ENCODE data around the gene C20orf96.
"Not testable (repeated sequence)": the region's sequence is repeated elsewhere in the genome, so short reads cannot be mapped to it uniquely, and the experiment has no call there.

C20orf96 gene

DNA sequence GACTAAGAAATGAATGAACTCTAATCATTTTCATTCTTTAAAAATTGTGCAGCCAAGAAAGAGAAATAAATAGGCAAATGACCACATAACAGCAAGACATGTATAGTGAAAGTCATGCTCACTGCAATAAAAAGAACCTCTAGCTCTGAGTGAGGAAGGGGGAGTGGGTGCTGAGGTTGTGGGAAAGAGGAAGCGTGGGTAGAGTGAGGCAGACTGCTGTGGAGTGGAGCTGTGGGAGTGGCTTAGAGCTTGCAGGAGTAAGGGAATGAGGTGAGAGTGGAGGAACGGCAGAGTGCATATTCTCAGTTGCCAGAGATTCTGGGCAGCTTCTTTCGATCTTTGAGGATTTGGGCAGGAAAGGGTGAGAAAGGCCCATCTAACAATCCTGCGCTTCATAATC lies 53.1 kb downstream of the C20orf96 start:
- DNase-seq (ENCODE audit: low spot score) = peak; percentile 74

DNA sequence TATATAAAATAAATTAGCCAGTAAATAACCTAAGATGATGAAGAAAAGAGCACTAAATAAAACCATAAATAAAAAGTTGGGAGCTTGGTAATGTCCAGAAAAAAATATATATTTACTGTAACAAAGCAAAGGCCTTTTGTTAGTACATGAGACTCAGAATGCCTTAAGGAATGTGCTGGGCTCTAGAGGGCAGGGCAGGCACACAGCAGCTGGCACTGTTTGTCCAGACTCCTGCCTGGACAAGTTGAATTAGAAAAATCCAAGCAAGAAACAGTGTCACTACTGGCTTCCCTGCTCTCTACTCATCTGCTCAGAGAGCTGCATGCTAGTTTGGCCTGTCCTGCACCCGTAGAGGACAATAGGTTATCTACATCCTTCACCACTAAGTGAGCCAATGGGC lies 54.7 kb downstream of the C20orf96 start:
- peak; percentile 44 for DNase-seq (ENCODE audit: low spot score)

DNA sequence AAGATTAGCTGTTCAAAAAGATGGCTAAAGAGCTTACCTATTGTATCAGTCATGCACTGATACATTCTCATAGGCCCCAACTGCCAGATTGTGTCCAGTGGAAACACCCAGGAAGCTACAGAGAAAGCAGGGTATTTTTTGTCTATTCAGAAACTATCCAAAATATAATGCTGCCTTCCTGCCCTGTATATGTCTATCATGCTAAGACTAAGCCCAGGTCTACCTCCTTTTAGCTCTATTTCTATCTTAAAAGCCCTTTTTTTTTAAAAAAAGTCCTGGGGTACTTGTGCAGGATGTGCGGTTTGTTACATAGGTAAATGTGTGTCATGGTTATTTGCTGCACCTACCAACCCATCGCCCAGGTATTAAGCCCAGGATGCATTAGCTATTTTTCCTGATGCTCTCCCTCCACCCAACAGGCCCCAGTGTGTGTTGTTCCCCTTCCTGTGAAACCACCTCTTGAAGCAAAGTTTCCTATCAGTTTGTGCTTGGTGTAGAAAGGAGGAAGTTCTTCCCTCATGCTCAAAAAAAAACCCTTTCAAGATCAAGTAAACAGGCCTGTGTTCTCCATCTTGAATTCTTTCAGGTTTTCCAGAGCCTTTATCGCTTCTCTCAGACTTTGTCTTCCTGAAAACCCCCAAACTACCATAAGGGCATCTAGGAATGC lies 63.0 kb downstream of the C20orf96 start:
- DNase-seq (ENCODE audit: low spot score) = peak; percentile 32

DNA sequence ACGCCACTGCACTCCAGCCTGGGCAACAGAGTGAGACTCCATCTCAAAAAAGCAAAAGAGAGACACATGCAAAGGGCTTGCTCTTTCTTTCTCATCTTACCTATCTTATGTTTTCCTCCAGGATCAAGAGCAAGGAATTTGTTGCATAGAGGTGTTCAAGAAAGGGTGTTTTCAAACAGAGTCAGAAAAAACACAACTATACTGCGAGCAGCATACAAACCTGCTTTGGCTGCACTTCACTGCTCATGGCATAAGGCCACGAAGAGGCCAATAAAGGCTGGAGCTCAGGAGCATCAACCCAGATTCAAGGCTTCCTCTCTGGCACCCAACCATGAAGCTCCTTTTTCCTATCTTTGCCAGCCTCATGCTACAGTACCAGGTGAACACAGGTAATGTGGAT lies 63.6 kb downstream of the C20orf96 start, which contains the start of gene DEFB129:
TSS of gene DEFB129 (plus strand) at position 301 of the 400 bp plus-strand sequence. CDS start at position 332, 31 bp downstream.
- DNase-seq (ENCODE audit: low spot score) = no peak

DNA sequence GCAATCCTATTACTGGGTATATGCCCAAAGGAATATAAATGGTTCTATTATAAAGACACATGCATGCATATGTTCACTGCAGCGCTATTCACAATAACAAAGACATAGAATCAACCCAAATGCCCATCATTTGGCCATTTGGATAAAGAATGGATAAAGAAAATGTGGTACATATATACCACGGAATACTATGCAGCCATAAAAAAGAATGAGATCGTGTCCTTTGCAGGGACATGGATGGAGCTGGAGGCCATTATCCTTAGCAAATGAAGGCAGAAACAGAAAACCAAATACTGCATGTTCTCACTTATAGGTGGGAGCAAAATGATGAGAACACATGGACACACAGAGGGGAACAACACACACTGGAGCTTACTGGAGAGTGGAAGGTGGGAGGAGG lies 64.7 kb downstream of the C20orf96 start:
- not testable (repeated sequence) for DNase-seq (ENCODE audit: low spot score)

DNA sequence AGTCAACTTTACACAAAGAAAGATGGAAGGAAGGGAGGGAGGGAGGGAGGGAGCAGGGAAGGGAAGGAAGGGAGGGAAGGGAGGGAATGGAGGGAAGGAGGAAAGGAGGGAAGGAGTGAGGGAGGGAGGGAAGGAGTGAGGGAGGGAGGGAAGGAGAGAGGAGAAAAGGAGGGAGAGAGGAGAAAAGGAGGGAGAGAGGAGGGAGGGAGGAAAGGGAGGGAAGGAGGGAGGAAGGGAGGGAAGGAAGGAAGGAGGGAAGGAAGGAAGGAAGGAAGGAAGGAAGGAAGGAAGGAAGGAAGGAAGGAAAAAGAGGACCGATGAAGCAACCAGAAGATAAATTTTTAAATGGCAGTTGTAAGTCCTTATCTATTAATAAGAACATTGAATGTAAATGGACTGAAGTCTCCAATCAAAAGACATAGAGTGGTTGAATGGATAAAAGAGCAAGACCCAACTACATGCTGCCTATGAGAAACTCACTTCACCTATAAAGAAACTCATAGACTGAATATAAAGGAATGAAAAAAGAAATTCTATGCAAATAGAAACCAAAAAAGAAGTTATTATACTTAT lies 69.2 kb downstream of the C20orf96 start:
- DNase-seq (ENCODE audit: low spot score) = no peak

Data from Ammon's horn (tissue), 1 donor.